Natural killer cell (primary cell): ENCODE measurements around the gene SELENON. TPM values are rescaled to one million over a fixed set of nuclear protein-coding genes. Genes with fewer than 3 reads are reported as not detected.

Experiments
- ATAC-seq, 3 donors: fragments of 150-1000 bp in 2 of 3; fragments of 200-7000 bp in 1 of 3; cut with Tn5 transposase; 1 replicate in 1 of 3; 2 replicates in 2 of 3; pipeline ENCODE4 v1.10.0; 2021; ENCODE audit warnings: mild to moderate bottlenecking in 2 of 3, moderate library complexity in 2 of 3
- DNase-seq, 2 donors: peaks; one replicate each; pipeline versions ENCODE4 v3.0.0 to v3.0.0-alpha.2; 2013 to 2021; ENCODE audit warnings: mixed read lengths in 1 of 2
- H3K27ac ChIP-seq: one replicate; pipeline ENCODE4 v1.5.1; 2013; ENCODE audit warnings: mild to moderate bottlenecking, low read length
- H3K27me3 ChIP-seq: one replicate; pipeline ENCODE4 v1.6.1; 2013; ENCODE audit warnings: low read length; ENCODE audit not compliant: control insufficient read depth, insufficient read depth
- H3K36me3 ChIP-seq: one replicate; pipeline ENCODE4 v1.6.1; 2013; ENCODE audit warnings: low read length; ENCODE audit not compliant: control insufficient read depth, insufficient read depth
- H3K4me1 ChIP-seq: one replicate; pipeline ENCODE4 v1.6.1; 2013; ENCODE audit warnings: low read length; ENCODE audit not compliant: control insufficient read depth, insufficient read depth
- H3K4me3 ChIP-seq: one replicate; pipeline ENCODE4 v1.5.1; 2013; ENCODE audit warnings: low read length
- H3K9me3 ChIP-seq: one replicate; pipeline ENCODE4 v1.6.1; 2013; ENCODE audit warnings: low read length; ENCODE audit not compliant: control insufficient read depth, insufficient read depth
- H3K27ac Mint-ChIP-seq, 2 donors: one replicate each; pipeline ENCODE4 v1.8.0; 2022; ENCODE audit warnings: mild to moderate bottlenecking in 2 of 2, mixed read lengths in 2 of 2, moderate library complexity in 1 of 2
- H3K27me3 Mint-ChIP-seq, 2 donors: one replicate each; pipeline ENCODE4 v1.8.0; 2022; ENCODE audit warnings: low read depth in 2 of 2, mixed read lengths in 2 of 2
- H3K36me3 Mint-ChIP-seq: one replicate; pipeline ENCODE4 v1.8.0; 2022; ENCODE audit warnings: mixed read lengths
- H3K4me1 Mint-ChIP-seq, 2 donors: one replicate each; pipeline ENCODE4 v1.8.0; 2022; ENCODE audit warnings: mixed read lengths in 2 of 2
- H3K4me3 Mint-ChIP-seq: one replicate; pipeline ENCODE4 v1.8.0; 2022; ENCODE audit warnings: mild to moderate bottlenecking, moderate library complexity, mixed read lengths
- H3K9me3 Mint-ChIP-seq, 2 donors: one replicate each; pipeline ENCODE4 v1.8.0; 2022; ENCODE audit warnings: mixed read lengths in 2 of 2
- CTCF ChIP-seq: fragments of 200-600 bp; IDR thresholded peaks from one replicate; pipeline ENCODE4 v1.8.0; 2022; ENCODE audit warnings: antibody characterized with exemption
- WGBS: methylation state at CpG from one replicate; pipeline ENCODE4 v1.1.7; 2013; ENCODE audit warnings: missing lambda C conversion rate; ENCODE audit not compliant: insufficient coverage; 5-methylcytosine and 5-hydroxymethylcytosine counted together
- intact Hi-C: fragments of 100-400 bp; cut with micrococcal nuclease; formaldehyde crosslinking; loops from one replicate; pipeline ENCODE4 v1.14.2; 2022
- total RNA-seq, 4 donors: library from RNA; stranded (reverse); fragments of 120-200 nt in 1 of 4; gene quantifications; one replicate each; pipeline versions ENCODE4 v1.2.3 to v1.2.4, GENCODE V29; 2013 to 2022

The SELENON gene
- total RNA-seq, 3 donors from 2014 or later (not counting 1 experiment from before 2014, with no cell fraction given), result 9.7 to 16.4 (median 11.1) TPM

GRCh38 chr1:25861316-25862286 lies 61.6 kb downstream of the SELENON start:
- Histone ChIP-seq H3K4me1 (peaks cover 31% of the 10 kb centered on the region), H3K27me3 (no peaks in the 10 kb centered on the region), H3K27ac (no peak overlapping the region), H3K9me3 (no peaks in the 10 kb centered on the region), H3K36me3 (no peaks in the 10 kb centered on the region), H3K4me3 (no peak overlapping the region)
- H3K4me1 Mint-ChIP-seq, result peaks cover 21 to 27% of the 10 kb centered on the region in 2 donors
- no peak overlapping the region for H3K4me3 Mint-ChIP-seq
- DNase-seq (no peak), ATAC-seq (no peak)
- intact Hi-C loops, result no loop called here
- no peaks in the 10 kb centered on the region for H3K27me3 Mint-ChIP-seq
- no peaks in the 10 kb centered on the region for H3K36me3 Mint-ChIP-seq
- 65% methylated on average over 16 of the region's 16 CpGs for WGBS
- no peaks in the 10 kb centered on the region for H3K9me3 Mint-ChIP-seq
- peak overlapping the region in 1 of 2 donors; percentile 79 for H3K27ac Mint-ChIP-seq
- no peak for TF ChIP-seq CTCF

GRCh38 chr1:25862785-25863485 lies 62.9 kb downstream of the SELENON start:
- Histone ChIP-seq H3K27ac (no peak overlapping the region), H3K9me3 (no peaks in the 10 kb centered on the region), H3K27me3 (no peaks in the 10 kb centered on the region), H3K4me3 (no peak overlapping the region), H3K36me3 (no peaks in the 10 kb centered on the region), H3K4me1 (peaks cover 31% of the 10 kb centered on the region)
- Mint-ChIP-seq H3K27ac (peak overlapping the region in 1 of 2 donors; percentile 79), H3K4me1 (peaks cover 21 to 27% of the 10 kb centered on the region in 2 donors), H3K36me3 (no peaks in the 10 kb centered on the region), H3K4me3 (no peak overlapping the region), H3K9me3 (no peaks in the 10 kb centered on the region), H3K27me3 (no peaks in the 10 kb centered on the region)
- TF ChIP-seq CTCF, result no peak
- no peak for ATAC-seq
- 97% methylated on average over 20 of the region's 20 CpGs for WGBS
- DNase-seq, result no peak
- intact Hi-C loops, result no loop called here

GRCh38 chr1:25863486-25864262 lies 63.7 kb downstream of the SELENON start:
- Mint-ChIP-seq H3K4me1 (peaks cover 16 to 22% of the 10 kb centered on the region in 2 donors), H3K9me3 (no peaks in the 10 kb centered on the region), H3K36me3 (no peaks in the 10 kb centered on the region), H3K4me3 (no peak overlapping the region), H3K27ac (no peak overlapping the region), H3K27me3 (no peaks in the 10 kb centered on the region)
- no peaks in the 10 kb centered on the region for H3K9me3 ChIP-seq
- no peak for TF ChIP-seq CTCF
- peaks cover 29% of the 10 kb centered on the region for H3K4me1 ChIP-seq
- no peak overlapping the region for H3K4me3 ChIP-seq
- intact Hi-C loops, result no loop called here
- ATAC-seq (no peak), DNase-seq (no peak)
- H3K27ac ChIP-seq, result no peak overlapping the region
- H3K27me3 ChIP-seq, result no peaks in the 10 kb centered on the region
- 94% methylated on average over 25 of the region's 25 CpGs for WGBS
- H3K36me3 ChIP-seq, result no peaks in the 10 kb centered on the region
